GM12801 (cell line): ENCODE data around the gene LECT2.

Source experiments
- CTCF ChIP-seq: IDR thresholded peaks from one replicate; pipeline ENCODE4 v1.5.1; 2011; ENCODE audit warnings: control low read depth; ENCODE audit not compliant: insufficient read length; ENCODE audit errors: extremely low read depth

Gene LECT2

GRCh38 chr5:135951807-135952206 is 3.0 kb downstream of the LECT2 start:
- TF ChIP-seq CTCF, result no peak

GRCh38 chr5:135951257-135951656 is 3.5 kb downstream of the LECT2 start:
- no peak for TF ChIP-seq CTCF

- TF ChIP-seq CTCF, result no peak
Measured at GRCh38 chr5:135950611-135951010, 4.2 kb downstream of the LECT2 start.

- no peak for TF ChIP-seq CTCF
Measured at GRCh38 chr5:135944967-135945560, 9.7 kb downstream of the LECT2 start.

- TF ChIP-seq CTCF, result no peak
Measured at GRCh38 chr5:135944564-135944963, 10.2 kb downstream of the LECT2 start.

GRCh38 chr5:135942202-135942771 is 12.5 kb downstream of the LECT2 start:
- no peak for TF ChIP-seq CTCF

- TF ChIP-seq CTCF, result no peak
Measured at GRCh38 chr5:135941711-135942110, 13.1 kb downstream of the LECT2 start.
